GM18526 (cell line): ENCODE results near the gene TRIM24.

ENCODE experiments used
- POLR2A ChIP-seq: IDR thresholded peaks from 3 replicates; pipeline ENCODE4 v1.6.1; 2011; ENCODE audit not compliant: insufficient read length; ENCODE audit errors: extremely low read depth

TRIM24 gene

GRCh38 chr7:138584283-138584682, 124.2 kb downstream of the TRIM24 start:
- no peak for TF ChIP-seq POLR2A

- TF ChIP-seq POLR2A: no peak
Measured at GRCh38 chr7:138584696-138585095, 124.6 kb downstream of the TRIM24 start.

- no peak for TF ChIP-seq POLR2A
Measured at GRCh38 chr7:138585283-138585993, 125.4 kb downstream of the TRIM24 start.

GRCh38 chr7:138587485-138587884, 127.4 kb downstream of the TRIM24 start:
- TF ChIP-seq POLR2A: no peak

- TF ChIP-seq POLR2A: no peak
Measured at GRCh38 chr7:138588986-138589385, 128.9 kb downstream of the TRIM24 start.

GRCh38 chr7:138590154-138590553, 130.1 kb downstream of the TRIM24 start:
- no peak for TF ChIP-seq POLR2A

- TF ChIP-seq POLR2A: no peak
Measured at GRCh38 chr7:138595454-138595853, 135.4 kb downstream of the TRIM24 start.

GRCh38 chr7:138602451-138602850, 142.4 kb downstream of the TRIM24 start:
- no peak for TF ChIP-seq POLR2A

GRCh38 chr7:138603549-138604318, 143.7 kb downstream of the TRIM24 start:
- no peak for TF ChIP-seq POLR2A

- TF ChIP-seq POLR2A: no peak
Measured at GRCh38 chr7:138606236-138606635, 146.2 kb downstream of the TRIM24 start.

- no peak for TF ChIP-seq POLR2A
Measured at GRCh38 chr7:138607216-138608126, 147.4 kb downstream of the TRIM24 start.

- no peak for TF ChIP-seq POLR2A
Measured at GRCh38 chr7:138608275-138608674, 148.2 kb downstream of the TRIM24 start.

- no peak for TF ChIP-seq POLR2A
Measured at GRCh38 chr7:138610671-138611170, 150.7 kb downstream of the TRIM24 start.

- TF ChIP-seq POLR2A: no peak
Measured at GRCh38 chr7:138613630-138614029, 153.6 kb downstream of the TRIM24 start.

- TF ChIP-seq POLR2A: no peak
Measured at GRCh38 chr7:138616085-138616484, 156.0 kb downstream of the TRIM24 start.

GRCh38 chr7:138618506-138618905, 158.4 kb downstream of the TRIM24 start:
- no peak for TF ChIP-seq POLR2A

- no peak for TF ChIP-seq POLR2A
Measured at GRCh38 chr7:138618933-138619332, 158.9 kb downstream of the TRIM24 start.
